ENCODE measurements around the gene GNG10.

The GNG10 gene

DNA sequence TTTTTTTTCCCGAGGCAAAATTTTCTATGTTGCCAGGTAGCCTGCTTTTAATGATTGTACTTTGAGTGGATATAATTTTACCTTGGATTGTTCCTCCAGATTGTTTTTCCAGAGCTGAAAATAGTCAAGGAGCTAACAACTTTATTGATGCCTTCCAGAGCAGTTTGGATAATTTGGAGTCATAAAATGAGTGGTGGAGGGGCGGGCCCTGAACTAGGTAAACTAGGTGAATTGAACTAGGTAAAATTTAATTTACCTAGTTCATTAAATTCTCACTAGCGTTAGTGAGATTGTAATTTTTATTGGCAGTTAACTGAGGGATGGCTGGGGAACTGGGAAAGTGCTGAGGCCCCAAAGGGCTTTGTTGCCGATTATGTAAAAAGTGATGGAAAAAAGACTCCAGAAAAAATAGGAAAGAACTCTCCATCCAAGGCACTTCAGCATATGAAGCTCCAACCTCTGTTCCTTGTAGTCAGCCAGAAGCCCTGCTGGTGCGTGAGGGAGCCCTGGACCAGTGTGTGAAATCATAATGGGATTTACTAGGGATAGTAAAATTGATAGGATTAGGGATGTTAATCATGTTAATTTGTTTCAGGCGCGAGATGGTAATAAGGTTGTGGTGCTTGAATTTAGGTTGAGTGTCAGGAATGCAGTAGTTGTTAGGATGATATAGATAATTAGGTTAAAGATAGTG lies 28.6 kb upstream of the GNG10 start:
- DNase-seq (ENCODE audit: low spot score), result no peak
- TF ChIP-seq, protein P1, sequence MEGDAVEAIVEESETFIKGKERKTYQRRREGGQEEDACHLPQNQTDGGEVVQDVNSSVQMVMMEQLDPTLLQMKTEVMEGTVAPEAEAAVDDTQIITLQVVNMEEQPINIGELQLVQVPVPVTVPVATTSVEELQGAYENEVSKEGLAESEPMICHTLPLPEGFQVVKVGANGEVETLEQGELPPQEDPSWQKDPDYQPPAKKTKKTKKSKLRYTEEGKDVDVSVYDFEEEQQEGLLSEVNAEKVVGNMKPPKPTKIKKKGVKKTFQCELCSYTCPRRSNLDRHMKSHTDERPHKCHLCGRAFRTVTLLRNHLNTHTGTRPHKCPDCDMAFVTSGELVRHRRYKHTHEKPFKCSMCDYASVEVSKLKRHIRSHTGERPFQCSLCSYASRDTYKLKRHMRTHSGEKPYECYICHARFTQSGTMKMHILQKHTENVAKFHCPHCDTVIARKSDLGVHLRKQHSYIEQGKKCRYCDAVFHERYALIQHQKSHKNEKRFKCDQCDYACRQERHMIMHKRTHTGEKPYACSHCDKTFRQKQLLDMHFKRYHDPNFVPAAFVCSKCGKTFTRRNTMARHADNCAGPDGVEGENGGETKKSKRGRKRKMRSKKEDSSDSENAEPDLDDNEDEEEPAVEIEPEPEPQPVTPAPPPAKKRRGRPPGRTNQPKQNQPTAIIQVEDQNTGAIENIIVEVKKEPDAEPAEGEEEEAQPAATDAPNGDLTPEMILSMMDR (IDR thresholded peaks at IDR 0.05; ENCODE audit: borderline replicate concordance, control extremely low read depth, extremely low read depth, insufficient read depth, missing control alignments), result no peak
- in situ Hi-C loops (cut with MboI; ENCODE audit: low sequenced_read_pairs, unreplicated experiment), result no loop called here

GRCh38 chr9:111633389-111633736 lies 28.0 kb upstream of the GNG10 start:
- TF ChIP-seq, protein P1 (IDR thresholded peaks at IDR 0.05; ENCODE audit: borderline replicate concordance, control extremely low read depth, extremely low read depth, insufficient read depth, missing control alignments), result no peak
- in situ Hi-C loops (cut with MboI; ENCODE audit: low sequenced_read_pairs, unreplicated experiment), result no loop called here
- DNase-seq (ENCODE audit: low spot score), result no peak

DNA sequence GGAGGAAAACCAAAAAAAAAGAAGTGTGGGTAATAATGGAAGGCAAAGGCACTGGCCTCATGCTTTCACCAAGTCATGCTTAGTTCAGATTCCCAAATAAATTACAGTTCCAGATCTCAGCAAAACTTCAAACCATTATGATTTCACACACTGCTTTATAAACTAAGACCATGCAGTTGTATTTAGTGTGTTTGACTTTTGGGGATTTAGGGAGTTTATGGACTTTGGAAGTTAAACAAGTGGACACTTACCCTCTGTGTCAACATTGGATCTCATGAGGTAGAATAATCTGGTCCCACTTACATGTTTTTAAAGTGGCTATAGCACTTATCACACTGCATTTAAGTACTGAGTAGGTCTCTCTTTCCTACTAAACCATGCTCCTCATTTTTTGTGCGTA lies 26.5 kb upstream of the GNG10 start:
- in situ Hi-C loops (cut with MboI; ENCODE audit: low sequenced_read_pairs, unreplicated experiment), result no loop called here
- TF ChIP-seq, protein P1 (IDR thresholded peaks at IDR 0.05; ENCODE audit: borderline replicate concordance, control extremely low read depth, extremely low read depth, insufficient read depth, missing control alignments), result no peak
- no peak for DNase-seq (ENCODE audit: low spot score)

GRCh38 chr9:111637421-111637950 lies 23.9 kb upstream of the GNG10 start:
- TF ChIP-seq, protein P1 (IDR thresholded peaks at IDR 0.05; ENCODE audit: borderline replicate concordance, control extremely low read depth, extremely low read depth, insufficient read depth, missing control alignments), result no peak
- DNase-seq (ENCODE audit: low spot score), result no peak
- in situ Hi-C loops (cut with MboI; ENCODE audit: low sequenced_read_pairs, unreplicated experiment), result no loop called here

DNA sequence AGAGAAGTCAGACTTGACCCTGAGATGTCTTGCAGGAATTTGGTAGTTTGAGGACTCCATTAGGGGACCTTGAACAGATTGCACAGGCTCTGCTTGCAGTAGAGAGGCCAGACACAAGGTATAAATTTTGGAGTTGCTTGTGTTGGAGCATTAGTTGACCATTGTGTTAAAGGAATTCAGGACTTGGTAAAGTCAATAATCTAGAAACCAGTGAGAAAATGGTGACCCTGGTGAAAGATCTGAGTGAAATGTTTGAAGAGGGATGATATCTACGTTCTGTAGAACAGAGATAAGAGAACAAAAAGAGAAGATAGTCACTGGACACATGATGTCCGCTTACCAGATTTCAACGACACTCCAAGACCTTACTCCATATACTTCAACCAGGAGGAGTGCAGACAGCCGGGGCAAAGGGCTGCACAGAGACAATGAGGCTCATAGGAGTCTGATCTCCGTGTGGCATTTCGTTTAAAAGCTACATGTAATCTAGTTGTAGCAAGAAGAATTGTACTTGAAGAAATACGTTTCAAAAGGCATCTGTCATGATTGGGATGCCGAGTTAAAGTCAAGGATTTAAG lies 17.1 kb upstream of the GNG10 start:
- TF ChIP-seq, protein P1 (IDR thresholded peaks at IDR 0.05; ENCODE audit: borderline replicate concordance, control extremely low read depth, extremely low read depth, insufficient read depth, missing control alignments), result no peak
- in situ Hi-C loops (cut with MboI; ENCODE audit: low sequenced_read_pairs, unreplicated experiment), result no loop called here
- DNase-seq (ENCODE audit: low spot score), result no peak

- in situ Hi-C loops (cut with MboI; ENCODE audit: low sequenced_read_pairs, unreplicated experiment), result no loop called here
- no peak for DNase-seq (ENCODE audit: low spot score)
- TF ChIP-seq, protein P1 (IDR thresholded peaks at IDR 0.05; ENCODE audit: borderline replicate concordance, control extremely low read depth, extremely low read depth, insufficient read depth, missing control alignments), result no peak
Observed at GRCh38 chr9:111645806-111646205, 15.6 kb upstream of the GNG10 start.

Data from GM13976 (cell line).